ENCODE results near the gene NXPH2. TPM values are rescaled to one million over a fixed set of nuclear protein-coding genes. Genes with fewer than 3 reads are reported as not detected.

The NXPH2 gene
- total and polyA plus RNA-seq, 10 donors, result not detected

- no peaks in the 10 kb centered on the region for H3K36me3 ChIP-seq
- WGBS, 5 donors, result 80 to 93% (median 88%) methylated on average over 7 of the region's 7 CpGs
- no peak overlapping the region for H3K27ac ChIP-seq
- no peaks in the 10 kb centered on the region for H3K27me3 ChIP-seq (replicated peaks in 1 of 7)
- no peak overlapping the region for H3K4me3 ChIP-seq
- H3K9me3 ChIP-seq, result peaks cover 0 to 19% (median 10%) of the 10 kb centered on the region in 8 donors
- no peaks in the 10 kb centered on the region for H3K4me1 ChIP-seq
- TF ChIP-seq POLR2A (IDR thresholded peaks at IDR 0.05) (no peak), POLR2AphosphoS5 (IDR thresholded peaks at IDR 0.05) (no peak), CTCF (IDR thresholded peaks at IDR 0.05 in 8 of 11, conservative IDR thresholded peaks at IDR 0.05 in 3 of 11) (no peak)
- DNase-seq, result no peak
- intact Hi-C loops (cut with DNase I; ENCODE audit: low total_unique reads), result no loop called here
Measured at GRCh38 chr2:138752197-138752956, 27.8 kb downstream of the NXPH2 start.

- peaks cover 0 to 12% (median 2%) of the 10 kb centered on the region in 8 donors for H3K9me3 ChIP-seq
- H3K27ac ChIP-seq, result no peak overlapping the region
- WGBS, 5 donors, result 10 to 17% (median 14%) methylated on average over 3 of the region's 3 CpGs
- H3K27me3 ChIP-seq (replicated peaks in 1 of 7), result no peaks in the 10 kb centered on the region
- no peak for DNase-seq
- H3K36me3 ChIP-seq, result no peaks in the 10 kb centered on the region
- H3K4me3 ChIP-seq, result no peak overlapping the region
- TF ChIP-seq POLR2AphosphoS5 (IDR thresholded peaks at IDR 0.05) (no peak), CTCF (IDR thresholded peaks at IDR 0.05 in 8 of 11, conservative IDR thresholded peaks at IDR 0.05 in 3 of 11) (no peak), POLR2A (IDR thresholded peaks at IDR 0.05) (no peak)
- H3K4me1 ChIP-seq, result no peaks in the 10 kb centered on the region
- intact Hi-C loops (cut with DNase I; ENCODE audit: low total_unique reads), result no loop called here
Measured at GRCh38 chr2:138744713-138745112, 35.5 kb downstream of the NXPH2 start.

- intact Hi-C loops (cut with DNase I; ENCODE audit: low total_unique reads), result no loop called here
- 80 to 84% (median 81%) methylated on average over 4 of the region's 4 CpGs for WGBS, 5 donors
Measured at GRCh38 chr2:138742441-138743057, 37.6 kb downstream of the NXPH2 start.

More at GRCh38 chr2:138742441-138743057, 37.6 kb downstream of the NXPH2 start:
- H3K36me3 ChIP-seq, result no peaks in the 10 kb centered on the region
- H3K4me3 ChIP-seq, result no peak overlapping the region
- H3K9me3 ChIP-seq, result peaks cover 0 to 2% (median 2%) of the 10 kb centered on the region in 8 donors
- no peaks in the 10 kb centered on the region for H3K4me1 ChIP-seq
- no peak overlapping the region for H3K27ac ChIP-seq
- TF ChIP-seq POLR2A (IDR thresholded peaks at IDR 0.05) (no peak), POLR2AphosphoS5 (IDR thresholded peaks at IDR 0.05) (no peak), CTCF (IDR thresholded peaks at IDR 0.05 in 8 of 11, conservative IDR thresholded peaks at IDR 0.05 in 3 of 11) (no peak)
- DNase-seq, result no peak
- no peaks in the 10 kb centered on the region for H3K27me3 ChIP-seq (replicated peaks in 1 of 7)

All from spleen (tissue), 11 donors.